WTC11 (cell line): ENCODE results near the gene KCNIP4. TPM values are rescaled to one million over a fixed set of nuclear protein-coding genes. Genes with fewer than 3 reads are reported as not detected.

Experiments used
- ATAC-seq: fragments of 200-7000 bp; cut with Tn5 transposase; 2 replicates; pipeline ENCODE4 v1.10.0; 2021; ENCODE audit warnings: mild to moderate bottlenecking, moderate library complexity
- CTCF ChIA-PET: fragments of 300-600 bp; sonication (Branson Sonifier 250); formaldehyde crosslinking; loops from one replicate; lab custom pipeline; 2021; ENCODE audit warnings: antibody characterized with exemption; lab: Charles Lee
- POLR2A ChIA-PET: fragments of 350-600 bp; sonication (Branson Sonifier 250); formaldehyde crosslinking; loops from one replicate; lab custom pipeline; 2021; ENCODE audit warnings: antibody characterized with exemption; lab: Charles Lee
- DNase-seq: peaks from one replicate; pipeline ENCODE4 v3.0.0; 2021; ENCODE audit warnings: low spot score
- H3K27ac Mint-ChIP-seq: 2 replicates; pipeline ENCODE4 v1.8.0; 2021; ENCODE audit warnings: mixed read lengths
- H3K27me3 Mint-ChIP-seq: 2 replicates; pipeline ENCODE4 v1.8.0; 2021; ENCODE audit warnings: low read depth, mild to moderate bottlenecking, moderate library complexity, mixed read lengths
- H3K36me3 Mint-ChIP-seq: 2 replicates; pipeline ENCODE4 v1.8.0; 2021; ENCODE audit warnings: mixed read lengths
- H3K4me1 Mint-ChIP-seq: 2 replicates; pipeline ENCODE4 v1.8.0; 2022; ENCODE audit warnings: mixed read lengths
- H3K4me3 Mint-ChIP-seq: 2 replicates; pipeline ENCODE4 v1.8.0; 2021; ENCODE audit warnings: mild to moderate bottlenecking, moderate library complexity, mixed read lengths
- H3K9me3 Mint-ChIP-seq: 2 replicates; pipeline ENCODE4 v1.8.0; 2021; ENCODE audit warnings: mixed read lengths
- AR ChIP-seq: fragments of 250-450 bp; sonication (Bioruptor Pico); IDR thresholded peaks from 2 replicates; pipeline ENCODE4 v1.9.0; 2021; ENCODE audit warnings: mild to moderate bottlenecking
- CREB1 ChIP-seq: sonication (generic); formaldehyde crosslinking; IDR thresholded peaks from 2 replicates; pipeline ENCODE4 v1.8.0; 2023; ENCODE audit warnings: mild to moderate bottlenecking, missing genetic modification reagents
- FOXJ3 ChIP-seq: sonication (generic); formaldehyde crosslinking; IDR thresholded peaks from 2 replicates; pipeline ENCODE4 v1.9.0; 2021; ENCODE audit warnings: missing genetic modification reagents, mild to moderate bottlenecking, borderline replicate concordance
- FOXP4 ChIP-seq: sonication (generic); formaldehyde crosslinking; IDR thresholded peaks from 2 replicates; pipeline ENCODE4 v1.8.0; 2022; ENCODE audit warnings: mild to moderate bottlenecking, missing genetic modification reagents
- GABPB1 ChIP-seq: sonication (generic); formaldehyde crosslinking; IDR thresholded peaks from 2 replicates; pipeline ENCODE4 v1.8.1; 2023; ENCODE audit warnings: mild to moderate bottlenecking, missing genetic modification reagents
- GRHL2 ChIP-seq: fragments of 250-450 bp; sonication (Bioruptor Pico); IDR thresholded peaks from 2 replicates; pipeline ENCODE4 v1.8.0; 2022; ENCODE audit warnings: mild to moderate bottlenecking, moderate library complexity; ENCODE audit not compliant: insufficient replicate concordance, severe bottlenecking
- GTF2I ChIP-seq: fragments of 250-450 bp; sonication (Bioruptor Pico); conservative IDR thresholded peaks from 2 replicates; pipeline ENCODE4 v1.4.0; 2021; ENCODE audit warnings: mild to moderate bottlenecking
- HMGXB4 ChIP-seq: sonication (generic); formaldehyde crosslinking; IDR thresholded peaks from 2 replicates; pipeline ENCODE4 v1.8.1; 2023; ENCODE audit warnings: mild to moderate bottlenecking, moderate library complexity, missing genetic modification reagents
- KAT7 ChIP-seq: sonication (generic); formaldehyde crosslinking; IDR thresholded peaks from 2 replicates; pipeline ENCODE4 v1.8.1; 2023; ENCODE audit warnings: missing genetic modification reagents, mild to moderate bottlenecking, borderline replicate concordance
- NR2C2 ChIP-seq: sonication (generic); formaldehyde crosslinking; IDR thresholded peaks from 2 replicates; pipeline ENCODE4 v1.8.0; 2022; ENCODE audit warnings: mild to moderate bottlenecking, missing genetic modification reagents
- NR3C1 ChIP-seq: sonication (generic); formaldehyde crosslinking; conservative IDR thresholded peaks from 2 replicates; pipeline ENCODE4 v1.8.1; 2023; ENCODE audit warnings: low read depth, mild to moderate bottlenecking, missing genetic modification reagents
- PRRX2 ChIP-seq: fragments of 250-450 bp; sonication (Bioruptor Pico); IDR thresholded peaks from 2 replicates; pipeline ENCODE4 v1.8.0; 2021; ENCODE audit warnings: mild to moderate bottlenecking
- RORB ChIP-seq: fragments of 250-450 bp; sonication (Bioruptor Pico); IDR thresholded peaks from 2 replicates; pipeline ENCODE4 v1.9.0; 2021; ENCODE audit warnings: mild to moderate bottlenecking
- STAT6 ChIP-seq: sonication (generic); formaldehyde crosslinking; conservative IDR thresholded peaks from 2 replicates; pipeline ENCODE4 v1.8.1; 2023; ENCODE audit warnings: mild to moderate bottlenecking, low read depth, missing genetic modification reagents, moderate library complexity
- USF2 ChIP-seq: sonication (generic); formaldehyde crosslinking; IDR thresholded peaks from 2 replicates; pipeline ENCODE4 v1.8.1; 2023; ENCODE audit warnings: mild to moderate bottlenecking, missing genetic modification reagents, moderate library complexity
- ZNF512 ChIP-seq: sonication (generic); formaldehyde crosslinking; IDR thresholded peaks from 2 replicates; pipeline ENCODE4 v1.8.1; 2022; ENCODE audit warnings: missing genetic modification reagents, borderline replicate concordance
- ZNF671 ChIP-seq: fragments of 250-450 bp; sonication (Bioruptor Pico); IDR thresholded peaks from 2 replicates; pipeline ENCODE4 v1.8.0; 2021; ENCODE audit warnings: mild to moderate bottlenecking
- total RNA-seq: library from RNA; stranded (reverse); gene quantifications from 3 replicates; pipeline ENCODE4 v1.2.3, GENCODE V29; 2021

KCNIP4 gene
- total RNA-seq, 1 experiment from 2014 or later = not detected

- no peak overlapping the region for H3K4me3 Mint-ChIP-seq
- ATAC-seq = no peak
- H3K27ac Mint-ChIP-seq = no peak overlapping the region
- no peaks in the 10 kb centered on the region for H3K9me3 Mint-ChIP-seq
- ChIA-PET CTCF (no interaction called here), POLR2A (interaction anchor here (0.5 kb wide), 1 partner anchor 44 kb away, joined by 3 read pairs; no protein-coding TSS in a partner anchor)
- H3K4me1 Mint-ChIP-seq = peaks cover 3% of the 10 kb centered on the region; the same call in 1 of the 2 replicates
- DNase-seq = no peak
- H3K27me3 Mint-ChIP-seq = no peaks in the 10 kb centered on the region; the same call in 1 of the 2 replicates
- H3K36me3 Mint-ChIP-seq = no peaks in the 10 kb centered on the region
- no peak for TF ChIP-seq KAT7 (CRISPR knock-in tag)
- no peak; the same call in 1 of the 2 replicates for TF ChIP-seq RORB
- no peak for TF ChIP-seq ZNF512 (CRISPR knock-in tag)
- no peak for TF ChIP-seq ZNF671 (CRISPR knock-in tag)
- TF ChIP-seq NR2C2 (CRISPR knock-in tag) = no peak
- no peak for TF ChIP-seq PRRX2 (CRISPR knock-in tag)
- TF ChIP-seq, all 79 proteins: peak for 0
These were observed 214.5 kb downstream of the KCNIP4 start for GRCh38 chr4:21733894-21734630.

GRCh38 chr4:21728304-21728703 lies 220.3 kb downstream of the KCNIP4 start:
- H3K4me1 Mint-ChIP-seq = peaks cover 3% of the 10 kb centered on the region
- H3K4me3 Mint-ChIP-seq = no peak overlapping the region
- CTCF ChIA-PET = no interaction called here
- no peaks in the 10 kb centered on the region for H3K36me3 Mint-ChIP-seq
- POLR2A ChIA-PET = no interaction called here
- H3K9me3 Mint-ChIP-seq = no peaks in the 10 kb centered on the region
- TF ChIP-seq RORB (no peak), CREB1 (no peak), GTF2I (no peak)
- H3K27me3 Mint-ChIP-seq = no peaks in the 10 kb centered on the region
- no peak for ATAC-seq
- DNase-seq = no peak
- no peak overlapping the region for H3K27ac Mint-ChIP-seq

- 0 out of 2 replicates have a peak overlapping the region, but pooled peaks have one; percentile 50 for H3K27ac Mint-ChIP-seq
- POLR2A ChIA-PET = no interaction called here
- TF ChIP-seq FOXJ3 (CRISPR knock-in tag) (no peak), FOXP4 (no peak), GABPB1 (CRISPR knock-in tag) (no peak), NR3C1 (CRISPR knock-in tag) (no peak), GRHL2 (no peak), CREB1 (no peak), NR2C2 (CRISPR knock-in tag) (no peak), HMGXB4 (CRISPR knock-in tag) (no peak), USF2 (CRISPR knock-in tag) (no peak), AR (CRISPR knock-in tag) (no peak), STAT6 (CRISPR knock-in tag) (no peak)
These were observed 222.2 kb downstream of the KCNIP4 start for GRCh38 chr4:21726255-21726815.

More at GRCh38 chr4:21726255-21726815, 222.2 kb downstream of the KCNIP4 start:
- no peaks in the 10 kb centered on the region for H3K27me3 Mint-ChIP-seq
- ATAC-seq = no peak
- DNase-seq = no peak
- peaks cover 8% of the 10 kb centered on the region for H3K4me1 Mint-ChIP-seq
- no peaks in the 10 kb centered on the region for H3K9me3 Mint-ChIP-seq
- no peaks in the 10 kb centered on the region for H3K36me3 Mint-ChIP-seq
- no peak overlapping the region for H3K4me3 Mint-ChIP-seq
- CTCF ChIA-PET = no interaction called here
